ENCODE results near the gene GRIK1.

DNA sequence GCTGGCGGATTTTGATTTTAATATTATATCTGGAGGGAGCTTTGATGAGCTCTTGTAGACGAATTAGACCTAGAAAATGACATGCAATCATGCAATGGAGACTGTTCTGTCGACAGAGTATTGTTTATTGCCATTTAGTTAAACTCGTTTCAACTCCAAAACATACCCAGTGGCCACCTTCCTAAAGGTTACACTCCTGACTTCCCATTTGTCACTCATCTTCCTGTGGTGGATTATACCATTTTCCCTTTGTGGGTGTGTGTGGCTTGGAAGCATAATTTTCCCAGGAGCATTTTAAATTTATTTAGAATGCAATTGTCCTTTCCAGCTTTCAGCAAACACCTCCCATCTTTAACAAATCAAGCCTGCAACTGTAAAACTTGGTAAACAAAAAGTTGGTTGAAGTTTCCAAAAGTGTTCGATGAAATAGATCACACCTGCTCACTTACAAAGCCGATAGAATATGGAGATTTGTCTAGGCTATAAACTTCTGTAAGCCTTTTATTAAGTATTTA is 266.6 kb downstream of the GRIK1 start:
- TF ChIP-seq, protein P1, sequence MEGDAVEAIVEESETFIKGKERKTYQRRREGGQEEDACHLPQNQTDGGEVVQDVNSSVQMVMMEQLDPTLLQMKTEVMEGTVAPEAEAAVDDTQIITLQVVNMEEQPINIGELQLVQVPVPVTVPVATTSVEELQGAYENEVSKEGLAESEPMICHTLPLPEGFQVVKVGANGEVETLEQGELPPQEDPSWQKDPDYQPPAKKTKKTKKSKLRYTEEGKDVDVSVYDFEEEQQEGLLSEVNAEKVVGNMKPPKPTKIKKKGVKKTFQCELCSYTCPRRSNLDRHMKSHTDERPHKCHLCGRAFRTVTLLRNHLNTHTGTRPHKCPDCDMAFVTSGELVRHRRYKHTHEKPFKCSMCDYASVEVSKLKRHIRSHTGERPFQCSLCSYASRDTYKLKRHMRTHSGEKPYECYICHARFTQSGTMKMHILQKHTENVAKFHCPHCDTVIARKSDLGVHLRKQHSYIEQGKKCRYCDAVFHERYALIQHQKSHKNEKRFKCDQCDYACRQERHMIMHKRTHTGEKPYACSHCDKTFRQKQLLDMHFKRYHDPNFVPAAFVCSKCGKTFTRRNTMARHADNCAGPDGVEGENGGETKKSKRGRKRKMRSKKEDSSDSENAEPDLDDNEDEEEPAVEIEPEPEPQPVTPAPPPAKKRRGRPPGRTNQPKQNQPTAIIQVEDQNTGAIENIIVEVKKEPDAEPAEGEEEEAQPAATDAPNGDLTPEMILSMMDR (IDR thresholded peaks at IDR 0.05; ENCODE audit: borderline replicate concordance, extremely low read depth, low read length, poor library complexity, severe bottlenecking), result no peak
- no peak for TF ChIP-seq EZH2 (IDR thresholded peaks at IDR 0.05; ENCODE audit: borderline replicate concordance, low read depth, low read length, severe bottlenecking)
